GM10266 (cell line): ENCODE data around the gene REV3L.
"Not testable (repeated sequence)": the region's sequence is repeated elsewhere in the genome, so short reads cannot be mapped to it uniquely, and the experiment has no call there.

Source experiments
- DNase-seq: peaks from one replicate; pipeline ENCODE4 v3.0.0; 2012; ENCODE audit errors: extremely low spot score
- TF ChIP-seq, protein P1 (sequence below): IDR thresholded peaks from 2 replicates; pipeline ENCODE4 v1.5.1; 2012; ENCODE audit warnings: mild to moderate bottlenecking, low read depth; ENCODE audit not compliant: control insufficient read depth, insufficient read depth; ENCODE audit errors: missing control alignments

Gene REV3L

DNA sequence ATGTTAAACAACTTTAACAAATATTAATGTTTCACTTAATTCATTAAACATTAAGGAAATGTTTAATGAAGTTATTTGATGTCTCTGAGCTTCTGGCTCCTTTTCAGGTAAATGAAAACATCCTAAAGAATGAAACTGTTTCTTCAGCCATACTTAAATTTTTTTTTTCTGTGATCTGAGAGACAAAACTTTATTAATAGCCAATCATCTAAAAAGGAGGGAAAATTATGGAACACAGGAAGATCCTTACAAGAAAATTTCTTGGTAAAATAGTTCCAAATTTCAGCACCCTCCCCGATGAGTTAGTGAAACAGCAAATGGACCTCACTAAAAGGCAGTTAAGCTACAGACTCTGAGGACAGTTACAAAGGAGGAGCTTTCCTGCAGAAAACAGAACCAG is 185.2 kb downstream of the REV3L start:
- TF ChIP-seq, protein P1, sequence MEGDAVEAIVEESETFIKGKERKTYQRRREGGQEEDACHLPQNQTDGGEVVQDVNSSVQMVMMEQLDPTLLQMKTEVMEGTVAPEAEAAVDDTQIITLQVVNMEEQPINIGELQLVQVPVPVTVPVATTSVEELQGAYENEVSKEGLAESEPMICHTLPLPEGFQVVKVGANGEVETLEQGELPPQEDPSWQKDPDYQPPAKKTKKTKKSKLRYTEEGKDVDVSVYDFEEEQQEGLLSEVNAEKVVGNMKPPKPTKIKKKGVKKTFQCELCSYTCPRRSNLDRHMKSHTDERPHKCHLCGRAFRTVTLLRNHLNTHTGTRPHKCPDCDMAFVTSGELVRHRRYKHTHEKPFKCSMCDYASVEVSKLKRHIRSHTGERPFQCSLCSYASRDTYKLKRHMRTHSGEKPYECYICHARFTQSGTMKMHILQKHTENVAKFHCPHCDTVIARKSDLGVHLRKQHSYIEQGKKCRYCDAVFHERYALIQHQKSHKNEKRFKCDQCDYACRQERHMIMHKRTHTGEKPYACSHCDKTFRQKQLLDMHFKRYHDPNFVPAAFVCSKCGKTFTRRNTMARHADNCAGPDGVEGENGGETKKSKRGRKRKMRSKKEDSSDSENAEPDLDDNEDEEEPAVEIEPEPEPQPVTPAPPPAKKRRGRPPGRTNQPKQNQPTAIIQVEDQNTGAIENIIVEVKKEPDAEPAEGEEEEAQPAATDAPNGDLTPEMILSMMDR: no peak
- DNase-seq: no peak

- no peak for DNase-seq
- TF ChIP-seq, protein P1: no peak
These were observed 188.5 kb downstream of the REV3L start for GRCh38 chr6:111294374-111294967.

GRCh38 chr6:111291336-111292259 is 191.4 kb downstream of the REV3L start:
- DNase-seq: no peak
- TF ChIP-seq, protein P1: no peak

DNA sequence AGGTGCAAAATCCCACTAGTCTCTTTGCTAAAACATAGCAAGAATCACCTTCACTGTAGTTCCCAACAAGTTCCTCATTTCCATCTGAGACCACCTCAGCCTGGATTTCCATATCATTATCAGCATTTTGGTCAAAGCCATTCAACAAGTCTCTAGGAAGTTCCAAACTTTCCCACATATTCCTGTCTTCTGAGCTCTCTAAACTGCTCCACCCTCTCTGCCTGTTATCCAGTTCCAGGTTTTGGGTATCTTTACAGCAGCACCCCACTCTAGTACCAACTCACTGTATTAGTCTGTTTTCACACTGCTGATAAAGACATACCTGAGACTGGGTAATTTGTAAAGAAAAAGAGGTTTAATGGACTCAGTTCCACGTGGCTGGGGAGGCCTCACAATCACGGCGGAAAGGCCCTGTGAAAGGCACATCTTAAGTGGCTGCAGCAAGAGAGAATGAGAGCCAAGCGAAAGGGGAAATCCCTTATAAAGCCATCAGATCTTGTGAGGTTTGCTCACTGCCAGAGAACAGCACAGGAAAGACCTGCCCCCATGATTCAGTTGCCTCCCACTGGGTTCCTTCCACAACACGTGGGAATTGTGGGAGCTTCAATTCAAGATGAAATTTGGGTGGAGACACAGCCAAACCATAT is 192.2 kb downstream of the REV3L start:
- DNase-seq: not testable (repeated sequence)

- DNase-seq: not testable (repeated sequence)
These were observed 198.7 kb downstream of the REV3L start for GRCh38 chr6:111284356-111284755.

DNA sequence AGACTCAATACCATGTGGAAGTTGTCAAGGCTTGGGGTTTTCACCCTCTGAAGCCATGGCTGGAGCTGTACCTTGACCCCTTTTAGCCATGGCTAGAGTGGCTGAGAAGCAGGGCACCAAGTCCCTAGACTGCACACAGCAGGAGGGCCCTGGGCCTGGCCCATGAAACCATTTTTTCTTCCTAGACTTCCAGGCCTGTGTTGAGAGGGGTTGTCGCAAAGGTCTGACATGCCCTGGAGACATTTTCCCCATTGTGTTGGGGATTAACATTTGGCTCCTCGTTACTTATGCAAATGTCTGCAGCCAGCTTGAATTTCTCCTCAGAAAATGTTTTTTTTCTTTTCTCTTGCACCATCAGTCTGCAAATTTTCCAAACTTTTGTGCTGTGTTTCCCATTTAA is 199.3 kb downstream of the REV3L start:
- DNase-seq: no peak
- TF ChIP-seq, protein P1: no peak

DNA sequence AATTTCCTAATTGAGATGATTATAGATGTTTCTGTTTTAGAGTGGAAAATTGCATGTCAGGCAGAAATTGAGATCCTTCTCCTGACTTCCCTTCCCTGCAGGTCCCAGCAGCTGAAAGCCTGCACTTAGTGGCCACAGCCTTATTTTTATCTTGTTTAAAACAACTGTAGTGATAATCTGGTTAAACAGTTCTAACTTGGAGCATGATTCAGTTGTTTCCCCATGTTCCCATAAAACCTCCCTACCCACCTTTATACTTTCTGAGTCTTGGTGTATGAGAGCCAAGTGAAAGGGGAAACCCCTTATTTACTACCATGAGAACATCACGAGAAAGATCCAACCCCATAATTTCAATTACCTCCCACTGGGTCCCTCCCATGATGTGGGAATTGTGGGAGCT is 200.5 kb downstream of the REV3L start:
- no peak for DNase-seq
- TF ChIP-seq, protein P1: no peak

GRCh38 chr6:111280445-111280955 is 202.5 kb downstream of the REV3L start:
- TF ChIP-seq, protein P1: no peak
- DNase-seq: no peak
